GM06990 (cell line): Measurements from ENCODE around the gene FTO.
"Not testable (repeated sequence)": the region's sequence is repeated elsewhere in the genome, so short reads cannot be mapped to it uniquely, and the experiment has no call there.

ENCODE experiments used
- DNase-seq: peaks from one replicate; pipeline ENCODE4 v3.0.0-alpha.2; 2011; ENCODE audit not compliant: insufficient read length; ENCODE audit errors: extremely low read depth
- H3K27me3 ChIP-seq: replicated peaks from 2 replicates; pipeline ENCODE4 v1.6.0; 2011; ENCODE audit warnings: low read length; ENCODE audit not compliant: control insufficient read depth, insufficient read depth
- H3K36me3 ChIP-seq: 2 replicates; pipeline ENCODE4 v1.5.1; 2011; ENCODE audit warnings: low read length; ENCODE audit not compliant: control insufficient read depth, insufficient read depth
- H3K4me3 ChIP-seq: replicated peaks from 2 replicates; pipeline ENCODE4 v1.5.1; 2011; ENCODE audit warnings: low read depth, mild to moderate bottlenecking, control low read depth, low read length
- CTCF ChIP-seq: IDR thresholded peaks from 2 replicates; pipeline ENCODE4 v1.5.1; 2011; ENCODE audit warnings: low read length, control low read depth, mild to moderate bottlenecking, inconsistent platforms; ENCODE audit not compliant: insufficient read depth, poor library complexity, severe bottlenecking

FTO gene

GRCh38 chr16:53695070-53695469 lies 8.9 kb upstream of the FTO start:
- DNase-seq, result no peak
- Histone ChIP-seq H3K4me3 (no peak overlapping the region), H3K36me3 (no peaks in the 10 kb centered on the region), H3K27me3 (no peaks in the 10 kb centered on the region)
- TF ChIP-seq CTCF, result no peak

DNA sequence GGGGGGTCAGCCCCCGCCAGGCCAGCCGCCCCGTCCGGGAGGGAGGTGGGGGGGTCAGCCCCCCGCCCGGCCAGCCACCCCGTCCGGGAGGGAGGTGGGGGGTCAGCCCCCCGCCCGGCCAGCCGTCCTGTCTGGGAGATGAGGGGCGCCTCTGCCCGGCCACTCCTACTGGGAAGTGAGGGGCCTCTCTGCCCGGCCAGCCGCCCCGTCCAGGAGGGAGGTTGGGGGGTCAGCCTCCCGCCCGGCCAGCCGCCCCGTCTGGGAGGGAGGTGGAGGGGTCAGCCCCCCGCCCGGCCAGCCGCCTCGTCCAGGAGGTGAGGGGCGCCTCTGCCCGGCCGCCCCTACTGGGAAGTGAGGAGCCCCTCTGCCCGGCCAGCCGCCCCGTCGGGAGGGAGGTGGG lies 5.7 kb upstream of the FTO start:
- not testable (repeated sequence) for H3K27me3 ChIP-seq, H3K36me3 ChIP-seq, H3K4me3 ChIP-seq, DNase-seq

GRCh38 chr16:53704445-53704813 lies 473 bp downstream of the FTO start:
- DNase-seq, result no peak
- Histone ChIP-seq H3K27me3 (no peaks in the 10 kb centered on the region), H3K4me3 (peak overlapping the region; percentile 81)

DNA sequence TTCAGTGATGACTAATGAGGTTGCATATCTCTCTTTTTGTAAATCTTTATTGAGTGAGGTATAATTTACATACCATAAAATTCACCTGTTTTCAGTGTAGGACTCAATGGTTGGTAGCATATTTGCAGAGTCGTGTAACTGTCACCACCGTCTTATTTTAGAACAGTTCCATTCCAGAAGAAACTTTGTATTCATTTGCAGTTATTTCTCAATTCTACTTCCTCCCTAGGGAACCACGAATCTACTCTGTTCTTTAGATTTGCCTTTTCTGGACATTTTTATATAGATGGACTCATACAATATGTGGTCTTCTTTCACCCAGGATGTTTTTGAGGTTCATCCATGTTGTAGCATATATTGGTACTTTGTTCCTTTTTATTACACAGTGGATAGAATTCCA lies 3.7 kb downstream of the FTO start:
- H3K36me3 ChIP-seq, result no peaks in the 10 kb centered on the region
- TF ChIP-seq CTCF, result no peak
- H3K4me3 ChIP-seq, result no peak overlapping the region
- DNase-seq, result no peak
- H3K27me3 ChIP-seq, result no peaks in the 10 kb centered on the region

More at GRCh38 chr16:53704445-53704813, 473 bp downstream of the FTO start:
- H3K36me3 ChIP-seq, result no peaks in the 10 kb centered on the region
- no peak for TF ChIP-seq CTCF

GRCh38 chr16:53708490-53708889 lies 4.5 kb downstream of the FTO start:
- DNase-seq, result no peak
- Histone ChIP-seq H3K4me3 (no peak overlapping the region), H3K36me3 (no peaks in the 10 kb centered on the region), H3K27me3 (no peaks in the 10 kb centered on the region)
- no peak for TF ChIP-seq CTCF

DNA sequence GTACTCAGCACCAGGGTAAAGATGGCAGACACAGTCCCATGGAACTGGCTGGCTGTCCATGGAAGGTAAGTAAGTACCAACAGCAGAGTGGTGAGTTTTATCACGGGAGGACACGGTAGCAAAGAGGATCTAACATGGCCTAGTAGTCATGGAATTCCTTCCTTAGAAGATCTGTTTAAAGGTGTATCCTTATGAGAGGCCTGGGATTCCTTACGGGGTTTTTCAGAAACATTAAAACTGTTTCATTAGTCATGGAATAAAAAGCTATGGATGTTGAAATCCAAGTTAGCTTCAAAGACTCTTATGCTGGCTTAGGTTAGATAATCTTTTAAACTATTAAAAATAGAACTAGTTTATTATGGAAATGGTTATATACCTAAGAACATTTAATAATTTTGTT lies 7.4 kb downstream of the FTO start:
- no peaks in the 10 kb centered on the region for H3K27me3 ChIP-seq
- no peaks in the 10 kb centered on the region for H3K36me3 ChIP-seq
- no peak for DNase-seq
- no peak overlapping the region for H3K4me3 ChIP-seq
- no peak for TF ChIP-seq CTCF
